Mesodermal cell (in vitro differentiated cells): ENCODE results near the gene MAD1L1.

Experiments used
- H3K27ac ChIP-seq: 2 replicates; pipeline ENCODE4 v1.7.0; 2013; ENCODE audit warnings: mild to moderate bottlenecking, low read depth, low read length, moderate library complexity; ENCODE audit not compliant: severe bottlenecking
- H3K36me3 ChIP-seq: 2 replicates; pipeline ENCODE4 v1.7.1; 2013; ENCODE audit warnings: mild to moderate bottlenecking, low read length, moderate library complexity; ENCODE audit not compliant: control insufficient read depth, insufficient read depth
- H3K4me1 ChIP-seq: one replicate; pipeline ENCODE4 v1.7.1; 2013; ENCODE audit warnings: mild to moderate bottlenecking, low read length; ENCODE audit not compliant: insufficient read depth, control insufficient read depth, poor library complexity, severe bottlenecking
- H3K4me3 ChIP-seq: 2 replicates; pipeline ENCODE4 v1.7.0; 2013; ENCODE audit warnings: low read length, control low read depth, mild to moderate bottlenecking; ENCODE audit not compliant: insufficient read depth, poor library complexity, severe bottlenecking; ENCODE audit errors: extremely low read depth
- H3K9me3 ChIP-seq: 2 replicates; pipeline ENCODE4 v1.7.1; 2013; ENCODE audit warnings: mild to moderate bottlenecking, low read length, moderate library complexity; ENCODE audit not compliant: control insufficient read depth
- WGBS, 2 experiments: methylation state at CpG; one replicate each; pipeline ENCODE4 v1.1.5; 2013; ENCODE audit warnings: missing lambda C conversion rate in 2 of 2; ENCODE audit not compliant: insufficient coverage in 2 of 2; 5-methylcytosine and 5-hydroxymethylcytosine counted together

MAD1L1 gene

DNA sequence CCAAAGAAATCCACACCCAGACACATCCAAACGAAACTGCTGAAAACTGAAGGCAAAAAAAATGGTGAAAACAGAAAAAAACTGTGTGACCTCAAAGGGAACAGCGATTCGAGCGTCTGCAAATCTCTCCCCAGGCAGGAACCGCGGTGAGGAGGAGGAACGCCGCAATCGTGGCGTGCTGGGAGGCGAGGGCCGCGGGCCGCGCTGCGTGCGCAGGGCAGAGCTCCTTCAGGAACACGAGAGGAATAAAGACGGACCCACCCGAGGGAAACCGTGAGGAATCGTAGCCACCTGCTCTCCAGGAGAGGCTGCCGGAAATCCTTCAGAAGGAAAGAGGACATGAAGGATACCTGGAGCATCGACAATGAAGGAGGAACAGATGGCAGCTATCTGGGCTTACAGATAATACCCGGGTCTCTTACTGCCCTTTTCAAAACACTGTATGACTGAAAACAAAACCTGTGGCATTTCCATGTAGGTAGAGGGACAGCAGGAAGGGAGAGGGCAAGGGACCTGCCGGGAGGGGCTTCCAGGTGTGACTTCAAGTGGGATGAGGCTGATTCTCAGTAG lies 266.0 kb downstream of the MAD1L1 start:
- 90 to 91% methylated on average over 19 to 22 of the region's 26 CpGs for WGBS, 2 experiments

DNA sequence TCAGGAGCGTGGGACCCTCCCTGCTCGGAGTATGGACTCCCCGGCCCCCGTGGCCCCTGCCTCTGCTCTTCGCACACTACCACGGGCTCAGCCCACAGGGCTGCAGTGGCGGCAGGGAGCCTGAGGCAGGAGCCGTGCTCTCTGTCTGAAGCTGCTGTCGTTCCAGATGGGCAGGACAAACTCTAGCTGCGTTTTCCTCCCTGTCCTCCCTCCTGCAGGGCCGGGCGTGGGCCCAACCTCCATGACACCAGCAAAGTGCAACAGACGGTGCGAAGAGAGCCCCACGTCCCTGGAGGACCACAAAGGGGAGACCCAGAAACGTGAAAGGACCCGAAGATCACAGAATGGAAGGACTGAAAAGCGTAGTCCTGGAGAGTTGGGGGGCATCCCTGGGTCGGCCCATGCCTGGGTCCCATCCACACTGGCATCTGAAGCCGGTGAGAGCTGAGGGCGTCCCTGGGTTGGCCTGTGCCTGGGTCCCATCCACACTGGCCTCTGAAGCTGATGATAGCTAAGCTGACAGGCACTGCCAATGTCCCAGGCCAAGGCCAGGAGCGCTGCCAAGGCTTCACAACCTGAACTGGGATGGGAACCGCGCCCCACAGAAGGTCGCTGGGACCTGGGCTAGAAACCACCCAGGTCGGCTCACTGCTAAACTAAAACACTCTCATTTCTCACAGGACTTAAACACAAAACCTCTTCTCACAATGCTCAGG lies 267.0 kb downstream of the MAD1L1 start:
- Histone ChIP-seq H3K4me3 (no peak overlapping the region), H3K9me3 (peaks cover 11% of the 10 kb centered on the region), H3K4me1 (no peaks in the 10 kb centered on the region), H3K36me3 (peaks cover 22% of the 10 kb centered on the region), H3K27ac (no peak overlapping the region)
- 94% methylated on average over 15 to 26 of the region's 26 CpGs for WGBS, 2 experiments

More for the DNA sequence above, 266.0 kb downstream of the MAD1L1 start:
- H3K27ac ChIP-seq: no peak overlapping the region
- no peaks in the 10 kb centered on the region for H3K4me1 ChIP-seq
- peaks cover 11% of the 10 kb centered on the region for H3K9me3 ChIP-seq
- H3K36me3 ChIP-seq: peaks cover 22% of the 10 kb centered on the region
- no peak overlapping the region for H3K4me3 ChIP-seq

DNA sequence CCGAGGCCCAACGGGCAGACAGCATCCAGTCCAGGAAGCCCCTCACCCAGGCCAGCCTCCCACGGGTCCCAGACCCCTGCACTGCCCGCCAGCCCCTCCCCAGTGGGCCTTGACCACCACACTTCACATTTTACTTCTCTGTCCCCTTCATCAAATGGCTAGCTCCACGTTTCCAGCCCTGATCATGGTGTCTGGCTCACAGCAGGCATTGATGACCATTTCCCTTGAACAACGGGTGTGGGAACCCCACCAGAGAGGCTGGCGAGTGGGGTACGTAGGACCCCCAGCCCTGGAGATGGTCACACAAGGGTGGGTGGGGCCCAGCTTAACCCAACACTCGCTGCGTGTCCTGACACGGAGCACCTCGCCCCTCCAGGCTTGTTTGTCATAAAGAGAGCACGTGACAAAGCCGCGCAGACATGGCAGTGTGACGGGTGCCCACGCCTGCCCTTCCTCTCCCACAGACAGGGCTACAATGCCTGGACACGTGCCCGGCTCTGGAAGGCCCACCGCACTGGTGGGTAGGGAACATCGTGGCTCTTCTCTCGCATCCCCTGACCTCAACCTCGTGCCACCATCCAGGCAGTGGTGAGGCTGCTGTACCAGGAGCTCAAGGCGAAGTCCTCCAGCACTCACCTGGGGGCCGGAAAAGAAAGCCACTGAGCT lies 267.7 kb downstream of the MAD1L1 start:
- Histone ChIP-seq H3K9me3 (peaks cover 11% of the 10 kb centered on the region), H3K4me1 (no peaks in the 10 kb centered on the region), H3K4me3 (no peak overlapping the region), H3K36me3 (peaks cover 22% of the 10 kb centered on the region), H3K27ac (no peak overlapping the region)
- WGBS, 2 experiments: 92 to 96% methylated on average over 22 to 24 of the region's 25 CpGs

DNA sequence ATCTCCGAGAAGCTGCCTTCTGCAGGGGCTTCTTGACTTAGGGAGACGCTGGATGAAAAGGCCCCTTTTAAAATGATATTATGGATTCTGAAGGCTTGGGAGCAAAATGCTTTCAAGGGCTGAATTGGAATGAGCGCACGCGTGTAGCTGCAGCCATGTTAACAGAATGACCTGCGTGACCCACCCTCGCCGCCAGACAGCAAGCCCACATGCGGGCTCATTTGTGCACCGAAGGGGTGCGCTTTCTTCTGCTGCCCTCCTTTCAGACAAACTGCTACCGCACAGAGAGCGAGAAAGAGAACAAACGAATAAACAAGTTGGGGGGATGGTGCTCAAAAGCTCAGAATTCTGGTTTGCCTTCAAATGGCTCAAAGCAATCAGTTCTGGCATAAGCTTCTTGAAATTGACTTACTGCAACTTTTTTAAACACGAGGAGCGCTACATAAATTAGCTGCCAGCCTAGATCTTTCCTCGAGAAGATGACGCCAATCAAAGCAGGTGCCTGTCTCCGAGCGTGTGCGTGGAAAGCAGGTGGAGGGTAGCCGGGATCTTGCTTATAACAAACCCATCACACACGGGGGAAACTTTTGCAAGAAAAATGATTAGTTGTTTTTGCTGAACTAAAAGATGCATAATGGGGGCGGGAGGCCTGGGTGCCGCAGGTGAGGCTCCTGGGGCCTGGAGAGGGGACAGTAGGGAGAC lies 268.4 kb downstream of the MAD1L1 start:
- no peaks in the 10 kb centered on the region for H3K4me1 ChIP-seq
- peaks cover 11% of the 10 kb centered on the region for H3K9me3 ChIP-seq
- H3K4me3 ChIP-seq: no peak overlapping the region
- 92% methylated on average over 22 to 24 of the region's 25 CpGs for WGBS, 2 experiments
- no peak overlapping the region for H3K27ac ChIP-seq
- peaks cover 22% of the 10 kb centered on the region for H3K36me3 ChIP-seq

DNA sequence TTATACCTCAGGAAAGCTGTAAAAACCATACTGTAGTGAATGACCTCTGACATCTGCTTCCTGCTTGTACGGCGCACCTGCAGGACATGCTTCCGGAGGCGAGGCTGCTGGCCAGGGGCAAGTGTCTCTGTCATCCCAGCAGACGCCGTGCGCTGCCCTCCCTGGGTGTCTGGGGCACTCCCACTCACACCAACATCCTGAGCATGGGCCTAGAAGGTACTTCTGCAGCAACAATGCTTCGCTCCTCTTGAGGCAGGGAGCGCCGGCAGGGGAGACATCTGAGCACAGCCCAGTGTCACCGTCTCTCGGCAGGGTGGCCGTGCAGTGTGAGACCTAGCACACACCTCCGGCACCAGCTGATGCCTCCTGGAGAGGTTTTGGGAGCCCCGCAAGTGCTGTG lies 269.2 kb downstream of the MAD1L1 start:
- H3K36me3 ChIP-seq: peaks cover 22% of the 10 kb centered on the region
- 94 to 95% methylated on average over 13 to 14 of the region's 15 CpGs for WGBS, 2 experiments
- H3K9me3 ChIP-seq: peaks cover 11% of the 10 kb centered on the region
- H3K4me3 ChIP-seq: no peak overlapping the region
- no peaks in the 10 kb centered on the region for H3K4me1 ChIP-seq
- H3K27ac ChIP-seq: no peak overlapping the region

DNA sequence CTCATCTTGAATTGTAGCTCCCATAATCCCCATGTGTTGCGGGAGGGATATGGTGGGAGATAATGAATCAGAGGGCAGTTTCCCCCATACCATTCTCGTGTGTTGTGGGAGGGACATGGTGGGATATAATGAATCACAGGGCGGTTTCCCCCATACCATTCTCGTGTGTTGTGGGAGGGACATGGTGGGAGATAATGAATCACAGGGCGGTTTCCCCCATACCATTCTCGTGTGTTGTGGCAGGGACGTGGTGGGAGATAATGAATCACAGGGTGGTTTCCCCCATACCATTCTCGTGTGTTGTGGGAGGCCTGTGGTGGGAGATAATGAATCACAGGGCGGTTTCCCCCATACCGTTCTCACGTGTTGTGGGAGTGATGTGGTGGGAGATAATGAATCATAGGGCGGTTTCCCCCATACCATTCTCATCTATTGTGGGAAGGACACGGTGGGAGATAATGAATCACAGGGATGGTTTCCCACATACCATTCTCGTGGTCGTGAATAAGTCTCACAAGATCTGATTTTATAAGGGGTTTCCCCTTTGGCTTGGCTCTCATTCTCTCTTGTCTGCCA lies 271.0 kb downstream of the MAD1L1 start:
- no peaks in the 10 kb centered on the region for H3K4me1 ChIP-seq
- peaks cover 24% of the 10 kb centered on the region for H3K36me3 ChIP-seq
- peaks cover 11% of the 10 kb centered on the region for H3K9me3 ChIP-seq
- H3K27ac ChIP-seq: no peak overlapping the region
- no peak overlapping the region for H3K4me3 ChIP-seq
- 94 to 98% methylated on average over 5 to 11 of the region's 15 CpGs for WGBS, 2 experiments

DNA sequence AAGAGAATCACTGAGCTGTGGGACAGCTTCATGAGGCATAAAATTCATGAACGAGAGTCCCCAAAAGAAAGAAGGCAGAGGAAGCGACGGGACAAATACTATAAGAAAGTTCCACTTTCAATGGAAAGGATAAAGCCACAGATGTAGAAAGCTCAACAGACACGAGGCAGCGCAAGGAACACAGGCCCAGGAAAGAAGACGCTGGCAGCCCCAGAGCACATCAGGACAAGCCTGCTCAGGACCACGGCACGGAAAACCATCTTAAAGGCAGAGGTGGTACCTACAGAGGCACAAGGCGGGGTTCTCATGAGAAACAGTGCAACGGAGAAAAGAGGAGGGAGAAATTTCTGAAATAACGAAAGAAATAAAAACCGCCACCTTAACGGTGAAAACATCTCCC lies 273.4 kb downstream of the MAD1L1 start:
- H3K4me3 ChIP-seq: no peak overlapping the region
- no peaks in the 10 kb centered on the region for H3K4me1 ChIP-seq
- H3K36me3 ChIP-seq: peaks cover 27% of the 10 kb centered on the region
- WGBS, 2 experiments: 97 to 99% methylated on average over 10 to 13 of the region's 13 CpGs
- H3K9me3 ChIP-seq: peaks cover 11% of the 10 kb centered on the region
- H3K27ac ChIP-seq: no peak overlapping the region

DNA sequence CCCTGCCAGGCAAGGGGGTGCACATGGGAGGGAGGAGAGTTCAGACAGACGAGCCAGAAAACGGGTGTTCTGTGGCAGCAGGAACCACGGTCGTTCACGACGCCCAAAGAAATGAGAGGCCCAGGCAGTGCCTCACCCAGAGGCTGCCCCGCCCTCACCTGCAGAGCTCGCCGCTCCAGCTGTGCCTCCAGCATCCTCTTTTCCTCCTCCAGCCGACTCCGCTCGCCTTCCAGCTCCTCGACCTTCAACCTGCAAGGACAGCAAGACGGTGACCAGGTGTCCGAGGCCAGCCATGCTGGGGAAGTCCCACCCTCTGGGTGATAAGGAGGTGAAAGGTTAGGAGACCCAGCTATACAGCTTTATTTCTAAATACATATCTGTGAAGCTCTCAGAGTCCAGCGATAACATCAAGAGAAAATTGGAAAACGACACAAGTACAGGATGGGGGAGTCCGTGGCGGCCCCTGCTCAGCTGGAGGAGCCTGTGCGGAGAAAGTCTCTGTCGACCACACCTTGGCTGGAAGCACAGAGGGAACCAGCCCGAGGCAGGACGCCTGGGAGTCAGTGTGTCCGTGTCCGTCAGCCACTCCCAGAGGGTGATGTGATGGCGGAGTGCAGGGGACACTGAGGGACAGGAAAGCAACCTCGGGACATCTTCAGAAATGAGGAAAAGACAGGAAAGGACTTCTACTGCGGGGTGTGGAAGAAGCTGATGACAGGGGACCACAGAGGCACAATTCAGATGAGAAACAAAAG lies 275.1 kb downstream of the MAD1L1 start:
- H3K9me3 ChIP-seq: peaks cover 10% of the 10 kb centered on the region
- H3K27ac ChIP-seq: no peak overlapping the region
- H3K36me3 ChIP-seq: peaks cover 18% of the 10 kb centered on the region
- H3K4me3 ChIP-seq: no peak overlapping the region
- WGBS, 2 experiments: 92 to 97% methylated on average over 22 of the region's 28 CpGs
- H3K4me1 ChIP-seq: no peaks in the 10 kb centered on the region

DNA sequence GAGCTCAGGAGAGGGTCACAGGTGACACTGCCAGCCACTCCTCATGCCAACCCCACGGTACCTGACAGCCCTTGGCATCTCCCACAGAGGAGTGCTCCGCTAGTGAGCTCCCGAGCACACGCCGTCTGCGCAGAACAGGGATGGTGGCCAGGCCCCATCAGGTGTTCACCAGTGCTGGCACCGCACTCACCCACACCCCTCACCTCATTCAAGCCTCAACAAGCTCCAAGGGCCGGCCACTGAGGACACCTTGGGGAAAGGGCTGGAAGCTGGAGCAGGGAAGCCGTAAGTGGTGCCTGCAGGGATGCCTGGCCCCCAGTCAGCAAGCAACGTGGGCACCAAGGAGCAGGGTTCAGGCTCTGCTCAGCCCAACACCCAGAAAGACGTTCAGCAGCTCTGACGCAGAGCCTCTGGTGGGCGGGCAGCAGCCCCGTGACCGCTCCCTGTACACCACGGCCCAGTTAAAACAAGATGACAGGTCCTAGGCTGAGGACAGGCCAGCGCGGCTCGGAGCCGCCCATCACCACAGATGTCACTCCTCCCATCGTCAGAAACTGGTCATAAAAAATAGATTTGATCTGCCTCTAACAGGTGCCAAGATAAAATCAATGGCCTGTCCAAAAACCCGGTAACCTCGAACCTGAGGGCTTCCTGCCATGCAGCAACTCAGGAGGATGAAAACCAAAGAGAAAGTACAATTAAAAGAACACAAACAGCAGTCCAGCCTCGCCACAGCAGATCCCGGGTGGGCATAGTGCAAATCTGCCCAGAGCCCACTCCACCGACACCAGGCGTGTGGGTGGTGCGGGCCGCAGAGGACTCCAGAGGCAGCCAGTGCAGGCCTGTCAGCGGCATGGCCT lies 275.9 kb downstream of the MAD1L1 start:
- WGBS, 2 experiments: 95 to 97% methylated on average over 20 to 28 of the region's 30 CpGs
- Histone ChIP-seq H3K4me1 (no peaks in the 10 kb centered on the region), H3K4me3 (no peak overlapping the region), H3K36me3 (peaks cover 17% of the 10 kb centered on the region), H3K27ac (no peak overlapping the region), H3K9me3 (peaks cover 2% of the 10 kb centered on the region)
